Measurements from ENCODE around the gene SHC3.

Gene SHC3

GRCh38 chr9:88983865-88984542 lies 194.6 kb downstream of the SHC3 start:
- no peak for DNase-seq (ENCODE audit: low spot score)

GRCh38 chr9:88980740-88981203 lies 197.8 kb downstream of the SHC3 start:
- DNase-seq (ENCODE audit: low spot score): no peak

GRCh38 chr9:88979791-88980190 lies 198.8 kb downstream of the SHC3 start:
- DNase-seq (ENCODE audit: low spot score): no peak

DNA sequence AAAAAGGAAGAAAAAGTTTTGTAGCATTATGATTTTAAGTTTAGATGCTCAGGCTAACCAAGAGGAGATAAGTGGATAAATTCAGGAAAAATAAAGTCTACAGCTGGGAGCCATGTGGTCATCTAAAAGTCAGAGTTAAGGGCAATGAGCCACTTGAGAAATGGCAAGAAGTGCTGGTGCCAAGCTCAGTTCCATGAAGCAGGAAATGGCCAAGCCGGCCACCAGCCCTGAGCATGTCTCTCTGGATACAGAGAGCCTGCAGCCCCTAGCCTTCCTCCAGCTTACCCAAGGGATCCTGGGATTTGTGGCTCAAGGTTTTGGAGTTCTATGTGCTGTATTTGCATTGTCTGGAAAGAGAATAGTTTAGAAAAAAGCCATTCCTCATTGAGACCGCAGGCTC lies 199.6 kb downstream of the SHC3 start:
- DNase-seq (ENCODE audit: low spot score): no peak

DNA sequence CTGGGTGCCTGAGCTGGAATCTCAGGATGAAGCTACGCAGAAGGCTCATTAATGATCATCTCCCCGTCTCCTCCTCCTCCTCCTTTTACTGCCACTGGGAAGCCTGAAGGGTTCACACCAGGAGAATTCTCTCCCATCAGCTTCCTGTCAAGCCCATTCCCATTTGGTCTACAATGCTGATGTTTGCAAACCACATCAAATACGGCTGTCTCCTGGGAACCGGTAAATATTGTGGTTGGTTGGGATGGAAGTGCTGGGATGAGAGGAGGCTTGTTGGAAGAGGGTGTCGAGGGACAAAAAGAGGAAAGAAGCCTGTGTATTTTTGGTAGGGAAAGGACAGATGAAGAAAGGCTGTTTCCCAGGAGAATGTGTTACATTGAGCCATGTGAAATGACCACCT lies 200.6 kb downstream of the SHC3 start:
- DNase-seq (ENCODE audit: low spot score): no peak

- no peak for DNase-seq (ENCODE audit: low spot score)
These were observed 201.7 kb downstream of the SHC3 start for GRCh38 chr9:88976890-88977257.

DNA sequence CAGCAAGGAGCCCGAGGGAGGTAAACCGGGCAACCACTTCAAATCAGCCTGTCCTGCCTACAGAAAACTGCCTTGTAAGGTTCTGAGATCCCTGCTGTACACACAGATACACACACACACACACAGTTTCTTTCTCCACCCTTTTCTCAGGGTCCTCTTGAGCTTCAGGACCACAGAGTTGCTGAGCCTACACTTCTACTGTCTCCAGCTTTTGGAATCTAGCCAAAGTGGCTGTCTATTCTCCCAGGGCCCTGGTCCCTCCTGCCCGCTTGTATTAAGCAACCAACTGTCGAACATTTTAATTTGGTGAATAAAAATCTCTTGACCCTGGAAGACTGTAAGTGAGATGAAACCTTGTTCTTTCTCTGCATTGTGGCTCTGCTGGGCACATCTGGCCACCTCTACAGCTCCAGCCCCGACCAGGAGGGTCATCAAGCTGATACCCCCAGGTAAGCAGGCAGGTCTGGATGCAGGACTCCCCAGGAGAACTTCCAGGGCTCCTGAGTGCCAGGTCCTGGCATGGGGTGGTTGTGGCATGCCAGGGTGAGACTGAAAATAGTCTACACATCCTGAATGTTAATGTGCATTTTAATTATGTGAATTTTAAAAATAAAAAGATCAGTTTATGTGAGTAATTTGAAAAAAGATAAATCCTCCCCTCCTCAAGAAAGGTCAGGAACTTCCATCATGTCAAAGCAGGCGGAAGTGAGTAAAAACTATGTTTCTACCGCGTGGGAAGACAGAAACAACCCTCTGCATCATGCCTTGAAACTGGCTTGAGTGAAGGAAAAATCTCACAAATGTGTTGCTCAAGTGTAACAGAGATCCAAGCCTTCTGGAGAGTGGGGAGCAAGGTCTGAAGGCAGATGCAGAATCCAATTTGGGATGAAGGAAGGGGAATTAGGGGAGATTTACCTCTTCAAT lies 202.4 kb downstream of the SHC3 start:
- no peak for DNase-seq (ENCODE audit: low spot score)

- DNase-seq (ENCODE audit: low spot score): no peak
These were observed 204.0 kb downstream of the SHC3 start for GRCh38 chr9:88974641-88975040.

GRCh38 chr9:88973281-88974045 lies 205.2 kb downstream of the SHC3 start:
- DNase-seq (ENCODE audit: low spot score): no peak

DNA sequence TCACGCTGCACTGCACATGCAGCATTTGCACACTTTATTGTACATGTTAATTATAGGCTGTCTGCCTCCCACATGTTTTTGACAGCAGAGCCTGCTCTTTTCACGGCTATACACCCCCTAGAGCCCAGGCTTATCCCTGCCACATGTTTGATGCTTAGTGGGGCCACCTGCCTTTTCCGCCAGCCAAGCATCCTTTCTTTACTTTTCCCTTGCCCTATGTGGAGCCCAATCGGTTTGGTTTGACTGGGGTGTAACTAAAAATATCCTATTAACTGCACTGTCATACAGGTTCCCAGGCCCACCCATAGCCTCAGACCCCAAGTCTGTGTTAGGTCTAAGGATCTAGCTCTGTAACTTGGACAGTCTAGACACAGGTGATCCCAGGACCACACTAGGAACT lies 206.2 kb downstream of the SHC3 start:
- DNase-seq (ENCODE audit: low spot score): no peak

DNA sequence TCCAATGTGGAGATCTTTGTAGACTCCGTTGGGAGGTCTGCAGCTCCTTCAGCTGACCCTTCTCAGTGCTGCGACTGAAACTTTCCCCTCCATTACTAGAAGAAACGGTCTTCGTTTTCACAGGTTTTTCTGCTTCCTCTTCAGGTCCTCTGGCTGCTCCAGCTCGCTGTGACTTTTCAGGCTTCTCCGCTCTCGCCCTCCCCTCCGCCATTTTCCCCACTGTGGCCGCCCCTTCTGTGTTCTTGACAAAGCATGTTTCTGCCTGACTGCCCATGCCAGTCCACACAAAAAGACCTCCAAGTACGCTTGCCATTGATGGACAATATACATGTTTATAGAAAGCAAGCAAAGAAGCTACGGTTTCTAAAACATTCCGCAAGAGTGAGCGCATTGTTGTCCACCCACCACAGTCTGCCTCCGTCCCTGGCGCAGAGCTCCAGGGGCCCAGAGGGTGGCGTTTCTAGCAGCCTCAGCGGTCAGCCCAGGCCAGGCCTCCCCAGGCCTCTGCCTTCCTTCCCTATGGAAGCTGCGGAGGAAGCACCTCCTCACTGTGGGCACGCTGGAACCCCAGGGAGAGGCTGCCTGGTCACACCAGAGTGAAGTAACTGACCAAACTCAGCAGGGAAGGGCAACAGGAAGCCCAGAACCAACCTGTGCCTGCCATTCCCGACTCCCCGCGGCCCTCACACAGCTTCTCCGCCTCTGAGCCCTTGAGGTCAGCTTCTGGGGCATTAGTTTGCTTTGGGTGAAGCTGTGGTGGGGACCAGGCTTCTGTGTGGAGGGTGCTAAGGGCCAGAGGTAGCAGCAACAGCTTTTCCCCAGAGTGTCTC lies 207.3 kb downstream of the SHC3 start:
- no peak for DNase-seq (ENCODE audit: low spot score)

- DNase-seq (ENCODE audit: low spot score): no peak
These were observed 208.8 kb downstream of the SHC3 start for GRCh38 chr9:88969646-88970373.

GRCh38 chr9:88968799-88969198 lies 209.8 kb downstream of the SHC3 start:
- no peak for DNase-seq (ENCODE audit: low spot score)

GRCh38 chr9:88966894-88967676 lies 211.5 kb downstream of the SHC3 start:
- DNase-seq (ENCODE audit: low spot score): no peak

GRCh38 chr9:88965473-88965872 lies 213.1 kb downstream of the SHC3 start:
- no peak for DNase-seq (ENCODE audit: low spot score)

DNA sequence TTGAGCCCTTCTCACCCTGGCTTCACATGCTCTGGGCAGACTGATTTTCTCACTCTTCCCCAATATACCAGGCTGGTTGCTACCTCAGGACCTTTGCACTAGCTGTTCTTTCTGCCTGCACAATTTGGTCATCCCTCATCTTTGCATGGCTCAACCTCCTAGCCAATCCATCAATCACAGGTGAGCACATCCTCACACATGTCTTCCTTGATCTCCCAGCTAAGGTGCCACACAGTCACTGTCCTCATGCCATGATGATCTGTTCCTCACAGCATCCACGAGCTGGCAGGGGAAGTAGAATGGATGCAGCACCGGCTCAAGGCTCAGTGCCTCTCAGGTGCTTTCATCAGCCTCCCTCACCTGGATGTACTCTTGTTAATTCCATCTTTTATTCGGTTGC lies 218.0 kb downstream of the SHC3 start:
- DNase-seq (ENCODE audit: low spot score): no peak

DNA sequence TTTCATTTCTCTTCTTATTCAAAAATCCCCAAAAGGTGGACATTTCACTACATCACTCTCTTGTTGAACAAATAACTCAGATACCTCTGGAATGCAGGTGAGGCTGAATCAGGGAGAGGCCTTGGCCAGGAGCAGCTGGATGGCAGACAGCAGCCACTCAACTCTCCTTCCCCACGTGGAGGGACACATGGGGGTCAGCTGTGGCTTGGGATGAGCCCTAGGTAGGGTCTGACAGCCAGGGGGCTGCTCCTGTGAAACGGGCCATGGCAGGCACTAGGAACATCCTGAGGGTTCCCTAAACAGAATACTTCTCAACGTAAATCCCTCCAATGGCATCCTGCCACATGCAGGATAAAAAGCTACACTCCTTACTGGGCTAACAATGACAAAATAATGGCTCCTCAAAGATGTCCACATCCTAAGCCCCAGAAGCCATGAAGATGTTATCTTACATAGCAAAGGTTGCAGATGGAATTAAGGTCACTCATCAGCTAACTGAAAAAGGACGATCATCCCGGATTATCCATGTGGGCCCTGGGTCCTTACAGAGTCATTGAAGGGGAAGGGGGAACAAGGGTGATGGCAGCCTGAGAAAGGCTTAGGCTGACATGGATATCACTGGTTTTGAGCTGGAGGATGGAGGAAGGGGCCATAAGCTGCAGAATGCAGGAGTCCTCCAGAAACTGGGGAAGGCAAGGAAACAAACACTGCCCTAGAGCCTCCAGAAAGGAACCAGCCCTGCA lies 218.7 kb downstream of the SHC3 start:
- DNase-seq (ENCODE audit: low spot score): no peak

DNA sequence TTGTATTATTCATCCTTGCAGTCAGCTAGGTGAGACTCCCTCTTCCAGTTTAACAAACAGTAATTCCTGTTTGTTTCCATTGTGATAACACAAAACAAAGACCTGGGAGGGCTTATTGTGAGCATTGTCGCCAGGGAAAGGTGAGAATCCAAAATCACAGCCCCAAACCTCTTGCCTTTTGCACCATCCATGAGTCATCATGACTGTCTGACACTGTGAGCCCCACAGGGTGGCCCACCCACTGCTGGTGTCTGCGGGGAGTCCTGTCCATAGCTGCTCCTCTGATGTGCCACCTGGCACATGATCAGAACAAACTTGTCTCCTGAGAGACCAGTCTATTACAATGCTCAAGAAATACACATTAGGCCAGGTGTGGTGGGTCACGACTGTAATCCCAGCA lies 221.1 kb downstream of the SHC3 start:
- no peak for DNase-seq (ENCODE audit: low spot score)

Measured in iPS-NIHi11 (cell line).